ENCODE measurements around the gene KLHL5.

DNA sequence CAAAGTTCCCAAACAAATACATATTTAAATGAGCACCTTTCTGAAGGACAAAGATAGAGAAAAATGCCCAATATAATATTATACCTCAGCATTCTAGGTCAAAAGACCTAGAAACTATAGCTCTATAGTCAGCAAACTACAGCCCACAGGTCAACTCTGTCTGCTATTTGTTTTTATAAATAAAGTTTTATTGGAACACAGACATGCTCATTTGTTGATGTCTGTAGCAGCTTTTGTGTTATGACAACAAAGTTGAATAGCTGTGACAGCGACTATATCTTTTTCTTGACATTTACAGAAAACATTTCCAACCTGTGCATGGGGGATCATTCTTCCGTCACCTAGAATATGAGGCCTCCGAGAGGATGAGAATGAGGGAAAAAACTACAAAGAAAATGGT, 71.6 kb downstream of the KLHL5 start:
- TF ChIP-seq EZH2phosphoT487 (IDR thresholded peaks at IDR 0.05; ENCODE audit: borderline replicate concordance, low read depth, low read length), result no peak
- TF ChIP-seq, protein P1, sequence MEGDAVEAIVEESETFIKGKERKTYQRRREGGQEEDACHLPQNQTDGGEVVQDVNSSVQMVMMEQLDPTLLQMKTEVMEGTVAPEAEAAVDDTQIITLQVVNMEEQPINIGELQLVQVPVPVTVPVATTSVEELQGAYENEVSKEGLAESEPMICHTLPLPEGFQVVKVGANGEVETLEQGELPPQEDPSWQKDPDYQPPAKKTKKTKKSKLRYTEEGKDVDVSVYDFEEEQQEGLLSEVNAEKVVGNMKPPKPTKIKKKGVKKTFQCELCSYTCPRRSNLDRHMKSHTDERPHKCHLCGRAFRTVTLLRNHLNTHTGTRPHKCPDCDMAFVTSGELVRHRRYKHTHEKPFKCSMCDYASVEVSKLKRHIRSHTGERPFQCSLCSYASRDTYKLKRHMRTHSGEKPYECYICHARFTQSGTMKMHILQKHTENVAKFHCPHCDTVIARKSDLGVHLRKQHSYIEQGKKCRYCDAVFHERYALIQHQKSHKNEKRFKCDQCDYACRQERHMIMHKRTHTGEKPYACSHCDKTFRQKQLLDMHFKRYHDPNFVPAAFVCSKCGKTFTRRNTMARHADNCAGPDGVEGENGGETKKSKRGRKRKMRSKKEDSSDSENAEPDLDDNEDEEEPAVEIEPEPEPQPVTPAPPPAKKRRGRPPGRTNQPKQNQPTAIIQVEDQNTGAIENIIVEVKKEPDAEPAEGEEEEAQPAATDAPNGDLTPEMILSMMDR (conservative IDR thresholded peaks at IDR 0.05; ENCODE audit: low read length), result no peak

Data from OCI-LY7 (cell line).